Measurements from ENCODE around the gene ZBTB7C.

ZBTB7C gene

GRCh38 chr18:48142994-48143393 lies 266.2 kb downstream of the ZBTB7C start:
- no peak for DNase-seq (ENCODE audit: low read depth)
- TF ChIP-seq CTCF (IDR thresholded peaks at IDR 0.05; ENCODE audit: low read length, missing control alignments), result no peak
- no peak overlapping the region for H3K4me3 ChIP-seq (replicated peaks; ENCODE audit: low read depth, low read length)

GRCh38 chr18:48142353-48142752 lies 266.8 kb downstream of the ZBTB7C start:
- no peak overlapping the region for H3K4me3 ChIP-seq (replicated peaks; ENCODE audit: low read depth, low read length)
- no peak for TF ChIP-seq CTCF (IDR thresholded peaks at IDR 0.05; ENCODE audit: low read length, missing control alignments)
- no peak for DNase-seq (ENCODE audit: low read depth)

DNA sequence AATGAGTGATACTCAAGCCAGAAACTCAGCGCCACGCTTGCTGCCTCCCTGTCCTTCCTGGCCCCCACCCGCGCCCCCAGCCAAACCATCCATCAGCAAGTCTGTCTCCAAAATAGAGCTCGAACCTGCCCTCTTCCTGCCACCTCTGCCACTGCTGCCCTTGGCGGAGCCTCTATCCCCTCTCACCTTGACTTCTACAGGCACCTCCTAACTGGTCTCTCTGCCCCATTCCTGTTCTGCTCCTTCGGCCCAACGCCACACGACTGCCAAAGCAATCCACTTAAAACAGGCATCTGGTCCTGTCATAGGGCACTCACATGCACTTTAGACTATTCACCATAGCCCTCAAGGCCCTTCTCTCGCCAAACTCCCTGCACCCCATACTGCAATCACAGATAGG lies 268.5 kb downstream of the ZBTB7C start:
- no peak for DNase-seq (ENCODE audit: low read depth)
- no peak for TF ChIP-seq CTCF (IDR thresholded peaks at IDR 0.05; ENCODE audit: low read length, missing control alignments)

GRCh38 chr18:48139431-48140347 lies 269.5 kb downstream of the ZBTB7C start:
- no peak for TF ChIP-seq CTCF (IDR thresholded peaks at IDR 0.05; ENCODE audit: low read length, missing control alignments)
- no peak for DNase-seq (ENCODE audit: low read depth)
- no peak overlapping the region for H3K4me3 ChIP-seq (replicated peaks; ENCODE audit: low read depth, low read length)

More for the DNA sequence above, 268.5 kb downstream of the ZBTB7C start:
- H3K4me3 ChIP-seq (replicated peaks; ENCODE audit: low read depth, low read length), result no peak overlapping the region

GRCh38 chr18:48138660-48139430 lies 270.3 kb downstream of the ZBTB7C start:
- DNase-seq (ENCODE audit: low read depth), result no peak
- TF ChIP-seq CTCF (IDR thresholded peaks at IDR 0.05; ENCODE audit: low read length, missing control alignments), result no peak
- no peak overlapping the region for H3K4me3 ChIP-seq (replicated peaks; ENCODE audit: low read depth, low read length)

- no peak for TF ChIP-seq CTCF (IDR thresholded peaks at IDR 0.05; ENCODE audit: low read length, missing control alignments)
- no peak for DNase-seq (ENCODE audit: low read depth)
- no peak overlapping the region for H3K4me3 ChIP-seq (replicated peaks; ENCODE audit: low read depth, low read length)
Measured at GRCh38 chr18:48138210-48138609, 271.0 kb downstream of the ZBTB7C start.

Data from fibroblast of pulmonary artery (primary cell).